Stimulated activated CD4-positive, alpha-beta T cell treated with anti-CD3 and anti-CD28 coated beads, Interleukin-2, amount 100 ng/mL, for 24 hours (primary cell): ENCODE data around the gene NEURL1.
A peak's percentile ranks its signal among the peaks of the same experiment; 100 is the strongest.

ENCODE experiments used
- DNase-seq, 2 donors: peaks; one replicate each; pipeline ENCODE4 v3.0.0-alpha.2; 2020

NEURL1 gene

DNA sequence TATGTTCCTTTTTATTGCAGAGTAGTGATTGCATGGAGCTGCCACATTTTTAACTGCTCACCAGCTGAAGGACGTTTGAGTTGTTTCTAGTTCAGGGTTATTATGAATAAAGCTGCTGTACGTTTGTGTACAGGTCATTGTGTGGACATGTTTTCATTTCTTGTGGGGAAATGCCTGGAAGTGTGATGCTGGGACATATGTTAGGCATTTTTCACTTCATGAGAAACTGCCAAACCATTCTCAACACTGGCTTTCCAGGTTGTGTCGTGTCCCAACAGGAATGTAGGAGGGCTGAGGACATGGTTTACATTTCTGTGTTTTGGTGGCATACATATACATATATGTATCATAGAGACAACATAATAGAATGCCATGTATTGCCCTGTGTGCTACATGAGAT lies 73.0 kb downstream of the NEURL1 start:
- no peak for DNase-seq

GRCh38 chr10:103568505-103568904 lies 75.0 kb downstream of the NEURL1 start:
- no peak for DNase-seq

DNA sequence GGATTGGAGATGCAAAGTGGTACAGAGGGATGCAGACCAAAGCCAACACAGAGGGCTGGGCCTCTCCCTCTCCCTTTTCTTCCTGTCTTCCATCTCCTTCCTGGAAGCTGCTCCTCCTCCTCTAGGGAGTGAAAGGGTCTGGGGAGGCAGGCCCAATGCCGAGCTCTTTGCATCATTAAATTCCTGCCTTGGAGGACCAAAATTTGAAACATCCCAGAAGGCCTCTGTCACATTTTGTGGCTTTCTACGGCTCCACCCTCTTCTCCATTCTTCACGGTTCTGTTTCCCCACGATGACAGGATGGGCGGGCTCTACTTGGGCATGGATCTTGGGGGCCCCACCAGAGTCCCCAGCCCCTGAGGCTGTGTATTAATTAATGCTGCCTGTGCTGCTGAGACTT lies 76.4 kb downstream of the NEURL1 start:
- DNase-seq, result no peak

GRCh38 chr10:103570844-103571655 lies 77.5 kb downstream of the NEURL1 start:
- DNase-seq, result no peak

- DNase-seq, result no peak
Observed at GRCh38 chr10:103571656-103571975, 78.1 kb downstream of the NEURL1 start.

DNA sequence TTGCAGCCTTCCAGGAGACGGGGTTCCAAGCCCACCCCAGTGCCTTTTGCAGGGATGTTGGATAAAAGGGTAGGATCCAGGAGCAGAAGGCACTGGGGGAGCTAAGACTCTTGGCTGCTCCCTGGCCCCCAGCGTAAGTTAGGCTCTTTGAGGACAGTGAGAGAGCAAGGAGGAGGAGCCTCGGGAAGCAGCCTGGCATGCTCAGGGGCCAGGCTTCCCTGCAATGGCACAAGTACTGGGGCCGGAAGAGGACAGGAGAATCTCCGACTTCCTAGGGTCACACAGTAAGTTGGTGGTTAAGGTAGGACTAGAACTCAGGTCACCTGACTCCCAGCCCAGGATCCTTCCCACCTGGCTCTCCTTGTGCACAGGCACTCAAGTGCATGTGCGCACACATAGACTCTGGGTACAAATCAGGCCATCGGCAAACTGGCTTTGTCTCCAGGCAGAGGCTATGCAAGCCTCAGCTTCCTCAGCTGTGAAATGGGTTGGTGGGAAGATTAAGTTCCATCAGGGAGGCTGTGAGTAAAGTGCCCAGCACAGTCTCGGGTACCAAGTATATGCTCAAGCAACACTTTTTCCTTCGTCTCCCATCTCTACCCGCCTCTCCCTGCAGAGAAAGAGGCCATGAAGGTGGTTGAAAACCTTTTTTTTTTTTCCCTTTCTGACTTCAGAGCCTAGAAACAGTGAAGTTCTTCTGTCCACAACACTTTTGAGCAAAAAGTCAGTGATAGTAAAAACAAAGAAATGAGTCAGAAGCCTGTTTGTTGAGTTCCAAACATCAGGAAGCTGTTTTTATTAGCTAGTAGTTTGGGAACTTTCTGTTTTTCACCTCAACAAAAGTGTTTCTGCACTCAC lies 79.1 kb downstream of the NEURL1 start:
- no peak for DNase-seq

- no peak for DNase-seq
Observed at GRCh38 chr10:103573205-103573487, 79.6 kb downstream of the NEURL1 start.

DNA sequence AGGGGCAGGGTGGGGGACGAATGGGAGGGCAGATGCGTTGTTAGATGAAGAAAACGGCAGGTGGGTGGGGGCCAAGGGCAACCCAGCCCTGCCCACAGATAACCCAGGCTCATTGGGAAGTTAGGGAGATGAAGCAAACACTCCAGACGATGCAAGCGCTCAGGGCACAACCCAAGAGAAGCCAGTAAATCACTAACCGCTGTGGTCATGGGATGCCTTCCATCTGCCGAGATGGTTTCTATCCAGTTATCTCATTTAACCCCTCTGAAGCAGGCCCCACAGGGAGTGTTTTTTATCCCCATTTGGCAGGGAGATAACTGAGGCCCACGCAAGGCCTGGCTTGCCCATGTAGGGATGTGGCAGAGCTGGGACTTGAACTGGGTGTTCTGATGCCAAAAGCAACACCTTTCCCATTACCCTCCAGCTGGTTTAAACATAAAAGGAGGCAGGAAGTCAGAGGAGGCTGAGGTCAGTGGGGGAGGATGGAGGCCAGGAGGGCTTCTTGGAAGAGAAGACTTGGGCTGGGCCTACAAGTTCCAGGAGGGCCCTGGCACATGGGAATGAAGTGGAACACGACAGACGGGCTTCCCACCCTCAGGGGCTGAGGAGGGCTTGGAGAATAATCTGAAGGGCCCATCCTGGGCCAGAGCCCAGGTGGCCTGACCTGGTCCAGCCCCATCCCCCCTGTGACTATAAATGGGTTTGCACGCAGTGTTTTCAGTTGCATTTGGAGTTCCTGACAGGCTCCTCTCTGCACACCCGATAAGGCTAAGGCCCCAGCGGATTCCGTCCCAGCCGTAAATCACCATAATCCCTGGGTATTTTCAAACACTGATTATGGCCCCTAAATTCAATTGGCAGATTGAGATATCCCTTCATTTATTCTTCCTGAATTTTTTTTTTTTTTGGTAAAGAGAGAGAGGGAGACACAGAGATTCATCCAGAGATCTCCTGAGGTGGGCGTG lies 80.9 kb downstream of the NEURL1 start:
- DNase-seq, result no peak

DNA sequence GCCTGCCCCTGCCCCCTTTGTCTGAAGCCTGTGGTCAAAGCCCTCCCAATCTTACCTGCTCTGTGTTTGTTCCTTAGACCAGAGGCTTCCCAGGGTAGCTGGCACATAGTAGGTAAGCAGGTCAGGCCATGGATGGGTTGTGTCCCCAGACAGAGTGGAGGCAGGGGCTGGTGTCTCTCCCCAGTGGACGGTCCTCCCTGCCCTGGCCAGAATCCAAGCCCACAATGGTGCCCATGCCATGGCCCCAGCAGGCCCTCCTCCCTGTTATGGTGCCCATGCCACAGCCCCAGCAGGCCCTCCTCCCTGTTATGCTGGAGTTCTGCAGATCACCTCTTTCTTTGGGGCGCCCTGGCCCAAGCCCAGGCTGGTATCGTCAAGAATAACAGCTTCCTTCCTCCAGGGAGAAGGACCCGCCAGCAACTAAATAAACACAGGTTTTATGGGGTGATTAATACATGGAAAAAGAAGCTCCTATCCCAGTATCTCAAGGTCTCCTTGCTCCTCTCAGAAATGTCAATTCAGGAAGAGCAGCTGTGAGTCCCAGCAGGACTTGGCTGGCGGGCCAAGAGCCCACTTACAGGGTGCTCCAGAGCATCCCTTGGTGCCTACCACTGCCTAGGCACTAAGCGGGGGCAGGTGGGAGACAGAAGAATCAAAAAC lies 82.0 kb downstream of the NEURL1 start:
- DNase-seq, result no peak

GRCh38 chr10:103576076-103576471 lies 82.6 kb downstream of the NEURL1 start:
- no peak for DNase-seq

DNA sequence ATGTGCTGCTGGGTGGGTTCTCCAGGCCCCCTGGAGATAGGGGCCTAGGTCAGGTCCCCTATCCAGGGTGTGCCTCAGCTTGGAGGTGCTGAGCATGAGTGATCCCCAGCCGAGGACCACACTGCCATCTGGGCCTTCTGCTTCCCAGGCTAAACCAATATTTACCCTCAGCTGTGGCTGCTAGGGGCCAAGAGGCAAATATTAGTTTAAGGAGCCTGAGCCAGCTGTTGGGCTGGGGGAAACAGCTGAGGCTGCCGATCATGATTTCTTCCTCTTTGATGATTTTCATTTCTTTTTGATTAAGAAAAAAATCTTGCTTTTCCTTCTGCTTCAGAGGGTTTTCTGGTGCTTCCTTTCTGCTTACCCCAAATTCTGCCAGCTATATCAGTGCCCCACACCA lies 83.4 kb downstream of the NEURL1 start:
- DNase-seq, result no peak

GRCh38 chr10:103578782-103579382 lies 85.4 kb downstream of the NEURL1 start:
- DNase-seq, result no peak

GRCh38 chr10:103580011-103580410 lies 86.5 kb downstream of the NEURL1 start:
- no peak for DNase-seq

DNA sequence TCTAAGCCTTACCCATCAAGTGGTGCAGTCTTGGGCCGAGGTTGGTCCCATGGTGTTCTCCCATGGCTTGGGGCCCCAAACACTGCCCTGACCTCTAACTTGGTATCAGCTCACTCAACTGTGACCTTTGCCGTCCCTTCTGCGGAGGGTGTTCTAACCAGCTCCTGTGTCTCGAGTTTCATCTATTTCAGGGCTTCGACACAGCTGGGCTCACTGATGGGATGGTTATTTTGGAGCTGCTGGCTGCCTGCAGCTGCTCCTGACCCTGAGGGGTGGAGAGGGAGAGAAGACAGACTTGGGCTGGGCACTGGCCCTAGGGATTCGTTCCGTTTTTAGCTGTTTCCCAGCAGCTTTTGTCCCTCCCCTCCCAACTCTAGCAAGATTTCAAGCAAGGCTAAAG lies 86.9 kb downstream of the NEURL1 start:
- DNase-seq, result no peak

- DNase-seq, result no peak
Observed at GRCh38 chr10:103581499-103581898, 88.0 kb downstream of the NEURL1 start.

- DNase-seq, result no peak
Observed at GRCh38 chr10:103582331-103583123, 89.0 kb downstream of the NEURL1 start.

- no peak for DNase-seq
Observed at GRCh38 chr10:103583871-103584215, 90.3 kb downstream of the NEURL1 start.

DNA sequence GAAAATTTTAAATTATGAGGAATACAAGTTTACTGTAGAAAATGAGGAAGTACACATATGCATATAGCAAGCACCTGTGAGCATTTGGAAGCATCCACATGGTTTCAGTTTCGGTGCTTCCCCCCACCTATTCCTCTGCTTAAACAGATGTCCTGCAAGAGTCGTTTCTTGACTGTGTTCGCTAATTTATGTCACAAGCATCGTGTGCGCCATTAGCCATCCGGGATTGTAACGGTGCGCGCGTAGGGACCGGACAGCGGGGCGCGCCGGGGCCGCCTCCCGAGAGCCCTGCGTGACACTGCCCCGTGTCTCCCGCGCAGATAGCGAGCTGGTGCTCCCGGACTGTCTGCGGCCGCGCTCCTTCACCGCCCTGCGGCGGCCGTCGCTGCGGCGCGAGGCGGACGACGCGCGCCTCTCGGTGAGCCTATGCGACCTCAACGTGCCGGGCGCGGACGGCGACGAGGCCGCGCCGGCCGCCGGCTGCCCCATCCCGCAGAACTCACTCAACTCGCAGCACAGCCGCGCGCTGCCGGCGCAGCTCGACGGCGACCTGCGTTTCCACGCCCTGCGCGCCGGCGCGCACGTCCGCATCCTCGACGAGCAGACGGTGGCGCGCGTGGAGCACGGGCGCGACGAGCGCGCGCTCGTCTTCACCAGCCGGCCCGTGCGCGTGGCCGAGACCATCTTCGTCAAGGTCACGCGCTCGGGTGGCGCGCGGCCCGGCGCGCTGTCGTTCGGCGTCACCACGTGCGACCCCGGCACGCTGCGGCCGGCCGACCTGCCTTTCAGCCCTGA lies 90.9 kb downstream of the NEURL1 start:
- DNase-seq, result peak; percentile 54 to 72

- DNase-seq, result no peak
Observed at GRCh38 chr10:103585011-103585405, 91.5 kb downstream of the NEURL1 start.

DNA sequence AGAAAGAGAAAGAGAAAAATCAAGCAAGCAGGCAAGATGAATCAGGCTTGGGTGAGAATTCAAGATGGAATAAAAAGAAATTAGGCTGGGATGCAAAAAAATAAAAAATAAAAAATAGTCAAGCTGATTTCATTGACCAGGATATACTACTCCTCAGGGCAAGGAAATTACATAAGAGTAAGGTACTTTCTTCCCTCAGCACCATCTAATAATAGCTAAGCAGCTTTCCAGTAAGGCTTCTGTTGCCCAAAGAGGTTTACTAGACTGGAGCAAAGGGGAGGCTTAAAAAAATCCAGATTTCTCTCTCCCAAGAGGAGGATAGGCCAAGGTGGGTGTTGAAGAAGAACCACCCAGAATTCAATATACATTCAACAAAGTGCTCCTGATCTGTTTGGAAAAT lies 93.6 kb downstream of the NEURL1 start:
- no peak for DNase-seq
